Measurements from ENCODE around the gene NPHP4.

NPHP4 gene

GRCh38 chr1:5850503-5850902, 141.7 kb downstream of the NPHP4 start:
- no peak for DNase-seq (ENCODE audit: low read depth)

- DNase-seq (ENCODE audit: low read depth), result no peak
Observed at GRCh38 chr1:5849550-5849949, 142.7 kb downstream of the NPHP4 start.

- DNase-seq (ENCODE audit: low read depth), result no peak
Observed at GRCh38 chr1:5847013-5847659, 145.1 kb downstream of the NPHP4 start.

GRCh38 chr1:5845376-5845775, 146.8 kb downstream of the NPHP4 start:
- no peak for DNase-seq (ENCODE audit: low read depth)

GRCh38 chr1:5844442-5844841, 147.8 kb downstream of the NPHP4 start:
- no peak for DNase-seq (ENCODE audit: low read depth)

GRCh38 chr1:5843521-5844096, 148.6 kb downstream of the NPHP4 start:
- DNase-seq (ENCODE audit: low read depth), result no peak

GRCh38 chr1:5842679-5843078, 149.5 kb downstream of the NPHP4 start:
- DNase-seq (ENCODE audit: low read depth), result no peak

- DNase-seq (ENCODE audit: low read depth), result no peak
Observed at GRCh38 chr1:5840551-5841001, 151.6 kb downstream of the NPHP4 start.

GRCh38 chr1:5839881-5840550, 152.2 kb downstream of the NPHP4 start:
- no peak for DNase-seq (ENCODE audit: low read depth)

GRCh38 chr1:5839161-5839880, 152.9 kb downstream of the NPHP4 start:
- DNase-seq (ENCODE audit: low read depth), result no peak

- DNase-seq (ENCODE audit: low read depth), result no peak
Observed at GRCh38 chr1:5837976-5838653, 154.1 kb downstream of the NPHP4 start.

- no peak for DNase-seq (ENCODE audit: low read depth)
Observed at GRCh38 chr1:5836776-5837440, 155.3 kb downstream of the NPHP4 start.

GRCh38 chr1:5835179-5835562, 157.1 kb downstream of the NPHP4 start:
- DNase-seq (ENCODE audit: low read depth), result no peak

GRCh38 chr1:5834477-5835178, 157.6 kb downstream of the NPHP4 start:
- no peak for DNase-seq (ENCODE audit: low read depth)

GRCh38 chr1:5833911-5834310, 158.3 kb downstream of the NPHP4 start:
- no peak for DNase-seq (ENCODE audit: low read depth)

GRCh38 chr1:5832916-5833895, 159.0 kb downstream of the NPHP4 start:
- no peak for DNase-seq (ENCODE audit: low read depth)

- no peak for DNase-seq (ENCODE audit: low read depth)
Observed at GRCh38 chr1:5831600-5832335, 160.5 kb downstream of the NPHP4 start.

GRCh38 chr1:5830771-5831599, 161.2 kb downstream of the NPHP4 start:
- no peak for DNase-seq (ENCODE audit: low read depth)
